Measurements from ENCODE around the gene TUFM. TPM values are rescaled to one million over a fixed set of nuclear protein-coding genes. Genes with fewer than 3 reads are reported as not detected.

TUFM gene
- total and polyA plus RNA-seq, 2 of the 8 experiments (the other 6 are each of a cell fraction or from before 2014, with no cell fraction given), result 216 to 249 TPM

DNA sequence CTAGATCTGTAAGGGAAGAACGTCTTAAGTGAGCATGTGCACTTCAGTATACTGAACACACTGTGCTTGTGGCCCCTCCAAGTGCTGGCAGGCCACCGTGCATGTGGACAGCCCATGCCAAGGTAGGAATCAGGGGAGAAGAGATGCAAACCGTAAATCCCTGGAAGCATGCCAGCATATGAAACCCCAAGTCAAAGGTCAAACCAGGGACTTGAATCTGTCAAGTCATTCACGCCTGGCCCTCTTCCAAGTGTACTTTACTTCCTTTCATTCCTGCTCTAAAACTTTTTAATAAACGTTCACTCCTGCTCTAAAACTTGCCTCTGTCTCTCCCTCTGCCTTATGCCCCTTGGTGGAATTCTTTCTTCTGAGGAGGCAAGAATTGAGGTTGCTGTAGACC, 26.1 kb downstream of the TUFM start:
- Histone ChIP-seq H3K18ac (ENCODE audit: extremely low read depth, low read length) (no peak overlapping the region), H3K56ac (replicated peaks; ENCODE audit: insufficient read length, low read depth, low read length) (no peak overlapping the region), H3K79me1 (ENCODE audit: low read depth, low read length) (no peaks in the 10 kb centered on the region), H3K36me3 (ENCODE audit: control insufficient read depth in 2 of 4, insufficient read depth in 4 of 4, low read length in 3 of 4) (no peaks in the 10 kb centered on the region), H3K23me2 (ENCODE audit: low read depth, low read length) (peaks cover 12% of the 10 kb centered on the region), H3K79me2 (ENCODE audit: control insufficient read depth in 1 of 2, insufficient read depth in 2 of 2, low read length in 2 of 2) (peaks cover 4 to 7% of the 10 kb centered on the region in 2 experiments), H2AFZ (ENCODE audit: low read length) (no peak overlapping the region), H2BK20ac (ENCODE audit: low read length) (no peak overlapping the region), H3K27ac (ENCODE audit: low read depth, low read length) (no peak overlapping the region), H2BK15ac (ENCODE audit: low read length) (no peak overlapping the region), H3K14ac (ENCODE audit: insufficient read length) (no peak overlapping the region), H3K27me3 (replicated peaks in 1 of 4; ENCODE audit: control insufficient read depth in 3 of 4, extremely low read depth in 1 of 4, insufficient read depth in 3 of 4, low read length in 3 of 4) (no peaks in the 10 kb centered on the region), H2AK5ac (ENCODE audit: low read depth, low read length) (0 out of 2 replicates have a peak overlapping the region, but pooled peaks have one; percentile 75), H3K4me1 (replicated peaks in 1 of 4; ENCODE audit: control insufficient read depth in 3 of 4, insufficient read depth in 4 of 4, low read length in 3 of 4) (no peaks in the 10 kb centered on the region; a peak in 2 of 7 replicates), H2BK5ac (ENCODE audit: low read depth, low read length) (no peak overlapping the region), H2BK120ac (replicated peaks; ENCODE audit: low read depth, low read length) (no peak overlapping the region), H4K5ac (ENCODE audit: insufficient read length, low read depth, low read length) (no peak overlapping the region), H3K4me3 (ENCODE audit: extremely low read depth in 1 of 4, insufficient read depth in 2 of 4, low read depth in 3 of 4, low read length in 4 of 4) (no peak overlapping the region), H3K23ac (ENCODE audit: insufficient read length) (no peak overlapping the region), H3K4me2 (ENCODE audit: insufficient read depth in 1 of 2, low read depth in 2 of 2, low read length in 2 of 2) (no peak overlapping the region), H3K4ac (replicated peaks; ENCODE audit: insufficient read length, low read depth, low read length) (no peak overlapping the region), H4K91ac (replicated peaks; ENCODE audit: insufficient read length, low read length) (no peak overlapping the region), H4K20me1 (replicated peaks in 1 of 2; ENCODE audit: control insufficient read depth in 1 of 2, insufficient read depth in 2 of 2, low read length in 2 of 2) (peaks cover 0 to 2% of the 10 kb centered on the region in 2 experiments), H4K8ac (ENCODE audit: extremely low read depth, insufficient read depth, low read length) (no peak overlapping the region), H2BK12ac (ENCODE audit: low read depth, low read length) (no peak overlapping the region), H3K9ac (replicated peaks in 1 of 4; ENCODE audit: extremely low read depth in 1 of 4, low read depth in 3 of 4, low read length in 3 of 4) (no peak overlapping the region), H3K9me3 (ENCODE audit: insufficient read depth in 2 of 2, low read depth in 1 of 2, low read length in 1 of 2) (no peaks in the 10 kb centered on the region)
- no peak for FAIRE-seq
- DNase-seq (ENCODE audit: low read depth in 1 of 2, low spot score in 2 of 2), result no peak
- WGBS, 2 experiments (ENCODE audit: extremely low coverage in 1 of 2, insufficient coverage in 1 of 2, insufficient read length in 1 of 2, insufficient replicate concordance in 2 of 2, low coverage in 1 of 2, low lambda C conversion rate in 2 of 2, missing lambda C conversion rate in 1 of 2), result 85% methylated on average over 5 of the region's 5 CpGs; no CpG with 5 or more reads in 1 of the 2 experiments
- ChIA-PET CTCF (ENCODE audit: partially characterized antibody) (no interaction called here), POLR2A (ENCODE audit: partially characterized antibody) (interaction anchor here (4.5 to 23.3 kb wide), 2 partner anchors 20 to 44 kb away, joined by 49 to 756 read pairs; partner anchors contain the start of genes SH2B1 and TUFM)
- no peak for TF ChIP-seq POLR2AphosphoS5 (IDR thresholded peaks at IDR 0.05; ENCODE audit: low read depth, low read length)
- no peak for TF ChIP-seq HDAC2 (IDR thresholded peaks at IDR 0.05; ENCODE audit: borderline replicate concordance in 1 of 2, low read depth in 2 of 2, low read length in 2 of 2)

Data from H1 (cell line).